HepG2 (cell line): Measurements from ENCODE around the gene STEAP2. TPM values are rescaled to one million over a fixed set of nuclear protein-coding genes. Genes with fewer than 3 reads are reported as not detected.

ENCODE experiments used
- AGO1 ChIP-seq: fragments of 200-400 bp; formaldehyde crosslinking; IDR thresholded peaks from 2 replicates; pipeline ENCODE4 v1.6.1; 2017; ENCODE audit warnings: mild to moderate bottlenecking, low read depth, low read length, moderate library complexity; ENCODE audit not compliant: poor library complexity, severe bottlenecking
- BORCS8-MEF2B ChIP-seq: sonication (generic); formaldehyde crosslinking; IDR thresholded peaks from 2 replicates; pipeline ENCODE4 v1.8.0; 2022; ENCODE audit warnings: mild to moderate bottlenecking, missing genetic modification reagents
- HOXD1 ChIP-seq: sonication (generic); formaldehyde crosslinking; IDR thresholded peaks from 2 replicates; pipeline ENCODE4 v1.5.0; 2020; ENCODE audit warnings: missing genetic modification reagents
- JDP2 ChIP-seq: sonication (generic); formaldehyde crosslinking; IDR thresholded peaks from 2 replicates; pipeline ENCODE4 v1.8.1; 2022; ENCODE audit warnings: missing genetic modification reagents, borderline replicate concordance
- KLF6 ChIP-seq: IDR thresholded peaks from 2 replicates; pipeline ENCODE4 v1.8.0; 2016; ENCODE audit warnings: missing biosample characterization, missing genetic modification reagents
- MEIS2 ChIP-seq: sonication (generic); formaldehyde crosslinking; IDR thresholded peaks from 2 replicates; pipeline ENCODE4 v1.9.0; 2021; ENCODE audit warnings: mild to moderate bottlenecking, missing genetic modification reagents
- MTERF4 ChIP-seq: sonication (generic); formaldehyde crosslinking; IDR thresholded peaks from 2 replicates; pipeline ENCODE4 v1.8.0; 2023; ENCODE audit warnings: mild to moderate bottlenecking, missing genetic modification reagents
- RBM22 ChIP-seq: fragments of 200-400 bp; formaldehyde crosslinking; optimal IDR thresholded peaks from 2 replicates; pipeline ENCODE3; 2017; ENCODE audit warnings: mild to moderate bottlenecking, low read length, moderate library complexity
- TOPORS ChIP-seq: sonication (generic); formaldehyde crosslinking; IDR thresholded peaks from 2 replicates; pipeline ENCODE4 v1.8.0; 2023; ENCODE audit warnings: mild to moderate bottlenecking, missing genetic modification reagents
- ZBTB21 ChIP-seq: sonication (generic); formaldehyde crosslinking; IDR thresholded peaks from 2 replicates; pipeline ENCODE4 v1.4.0; 2020; ENCODE audit warnings: missing genetic modification reagents
- ZBTB26 ChIP-seq: IDR thresholded peaks from 2 replicates; pipeline ENCODE4 v1.6.1; 2016; ENCODE audit warnings: missing compliant biosample characterization, missing genetic modification reagents, borderline replicate concordance
- ZNF10 ChIP-seq: sonication (generic); formaldehyde crosslinking; IDR thresholded peaks from 2 replicates; pipeline ENCODE4 v1.4.0; 2020; ENCODE audit warnings: mild to moderate bottlenecking, low read depth, missing genetic modification reagents, borderline replicate concordance
- ZNF205 ChIP-seq: IDR thresholded peaks from 2 replicates; pipeline ENCODE4 v1.6.1; 2018; ENCODE audit warnings: missing biosample characterization, missing genetic modification reagents
- ZNF343 ChIP-seq: sonication (generic); formaldehyde crosslinking; IDR thresholded peaks from 2 replicates; pipeline ENCODE4 v1.4.0; 2020; ENCODE audit warnings: mild to moderate bottlenecking, missing genetic modification reagents
- polyA plus RNA-seq, 8 experiments: library from polyadenylated mRNA; depleted of rRNA in 3 of 8; stranded (reverse) in 7 of 8; unstranded in 1 of 8; fragments of >200 nt; fragmentation: Illumina TruSeq in 4 of 8; extraction: Trizol in 4 of 8; gene quantifications; 2 replicates each; pipeline versions ENCODE4 v1.2.1 to v1.2.3, GENCODE V29; 2011 to 2016; ENCODE audit warnings: low read depth in 4 of 8, missing spikeins in 1 of 8, mixed read lengths in 1 of 8; ENCODE audit not compliant: insufficient read depth in 1 of 8
- total RNA-seq, 5 experiments: library from RNA; depleted of rRNA; stranded (reverse); fragments of >200 nt; fragmentation: Illumina TruSeq; extraction: Trizol; gene quantifications; 2 replicates each; pipeline ENCODE4 v1.2.3, GENCODE V29; 2016; ENCODE audit warnings: low read depth in 1 of 5
- TF ChIP-seq, protein P1 (sequence below): sonication (generic); formaldehyde crosslinking; IDR thresholded peaks from 2 replicates; pipeline ENCODE4 v1.5.0; 2020; ENCODE audit warnings: mild to moderate bottlenecking, missing genetic modification reagents
- TF ChIP-seq, protein P2 (sequence below): sonication (generic); formaldehyde crosslinking; IDR thresholded peaks from 2 replicates; pipeline ENCODE4 v1.8.1; 2023; ENCODE audit warnings: mild to moderate bottlenecking, inconsistent platforms, moderate library complexity, missing genetic modification reagents, borderline replicate concordance
- TF ChIP-seq, protein P3 (sequence below): sonication (generic); formaldehyde crosslinking; IDR thresholded peaks from 2 replicates; pipeline ENCODE4 v1.9.0; 2021; ENCODE audit warnings: missing genetic modification reagents, borderline replicate concordance

The STEAP2 gene
- total and polyA plus RNA-seq, 2 of the 13 experiments (the other 11 are each of a cell fraction or from before 2014, with no cell fraction given) = 4.3 to 4.4 TPM

DNA sequence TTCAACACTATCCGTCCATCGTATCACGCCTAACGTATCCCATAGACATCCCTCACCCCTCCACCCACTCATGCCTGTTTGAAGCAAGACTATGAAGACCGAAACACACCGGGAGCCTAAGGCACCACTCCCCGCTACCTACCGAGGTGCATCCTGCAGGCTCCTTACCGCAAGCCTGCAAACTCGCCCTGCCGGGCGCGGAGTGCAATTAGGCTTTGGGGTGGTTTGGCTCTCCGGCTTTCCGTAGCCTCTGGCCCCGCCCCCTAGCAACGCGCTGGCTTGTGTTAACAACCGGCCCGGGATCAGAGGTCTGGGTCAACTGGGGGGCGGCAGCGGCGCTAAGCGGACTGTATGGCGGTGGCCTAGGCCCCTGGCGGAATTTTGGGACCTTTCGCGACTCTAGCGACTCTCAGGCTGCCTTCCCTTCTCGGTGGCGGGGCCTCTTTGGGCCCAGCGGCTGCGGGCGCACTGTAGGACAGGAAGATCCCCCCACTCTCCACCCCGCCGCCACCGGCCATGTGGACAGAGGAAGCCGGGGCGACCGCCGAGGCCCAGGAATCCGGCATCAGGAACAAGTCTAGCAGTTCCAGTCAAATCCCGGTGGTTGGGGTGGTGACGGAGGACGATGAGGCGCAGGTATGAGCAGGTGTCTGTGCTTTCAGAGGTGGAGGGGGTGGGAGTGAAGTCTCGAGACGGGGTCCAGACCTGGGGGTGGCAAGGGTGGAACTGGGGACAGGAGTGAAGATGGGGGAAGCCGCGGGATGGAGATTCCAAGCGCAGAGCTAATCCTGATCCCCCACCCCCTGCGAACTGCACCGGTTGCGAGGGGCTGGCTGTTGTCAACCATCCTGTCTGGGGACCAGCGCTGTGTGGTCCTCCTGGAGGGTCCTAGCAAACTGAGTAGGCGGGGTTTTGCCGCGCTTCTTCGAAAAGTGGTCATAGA is 33.6 kb downstream of the STEAP2 start, which contains the start of gene CFAP69 (continued):
- TF ChIP-seq JDP2 = no peak
- peak; percentile 83 for TF ChIP-seq KLF6 (CRISPR knock-in tag)
- TF ChIP-seq, protein P1, sequence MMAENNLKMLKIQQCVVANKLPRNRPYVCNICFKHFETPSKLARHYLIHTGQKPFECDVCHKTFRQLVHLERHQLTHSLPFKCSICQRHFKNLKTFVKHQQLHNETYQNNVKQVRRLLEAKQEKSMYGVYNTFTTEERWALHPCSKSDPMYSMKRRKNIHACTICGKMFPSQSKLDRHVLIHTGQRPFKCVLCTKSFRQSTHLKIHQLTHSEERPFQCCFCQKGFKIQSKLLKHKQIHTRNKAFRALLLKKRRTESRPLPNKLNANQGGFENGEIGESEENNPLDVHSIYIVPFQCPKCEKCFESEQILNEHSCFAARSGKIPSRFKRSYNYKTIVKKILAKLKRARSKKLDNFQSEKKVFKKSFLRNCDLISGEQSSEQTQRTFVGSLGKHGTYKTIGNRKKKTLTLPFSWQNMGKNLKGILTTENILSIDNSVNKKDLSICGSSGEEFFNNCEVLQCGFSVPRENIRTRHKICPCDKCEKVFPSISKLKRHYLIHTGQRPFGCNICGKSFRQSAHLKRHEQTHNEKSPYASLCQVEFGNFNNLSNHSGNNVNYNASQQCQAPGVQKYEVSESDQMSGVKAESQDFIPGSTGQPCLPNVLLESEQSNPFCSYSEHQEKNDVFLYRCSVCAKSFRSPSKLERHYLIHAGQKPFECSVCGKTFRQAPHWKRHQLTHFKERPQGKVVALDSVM = peak; percentile 35; the same call in 1 of the 2 replicates
- peak; percentile 83; the same call in 1 of the 2 replicates for TF ChIP-seq BORCS8-MEF2B (CRISPR knock-in tag)
- TF ChIP-seq HOXD1 (CRISPR knock-in tag) = no peak
- TF ChIP-seq ZBTB21 (CRISPR knock-in tag) = no peak
- peak; percentile 58; the same call in 1 of the 2 replicates for TF ChIP-seq TOPORS
- no peak for TF ChIP-seq MTERF4 (CRISPR knock-in tag)
- TF ChIP-seq AGO1 = no peak
- TF ChIP-seq ZNF205 (CRISPR knock-in tag) = no peak
- no peak for TF ChIP-seq ZBTB26 (CRISPR knock-in tag)
- TF ChIP-seq MEIS2 (CRISPR knock-in tag) = no peak
- TF ChIP-seq, protein P2, sequence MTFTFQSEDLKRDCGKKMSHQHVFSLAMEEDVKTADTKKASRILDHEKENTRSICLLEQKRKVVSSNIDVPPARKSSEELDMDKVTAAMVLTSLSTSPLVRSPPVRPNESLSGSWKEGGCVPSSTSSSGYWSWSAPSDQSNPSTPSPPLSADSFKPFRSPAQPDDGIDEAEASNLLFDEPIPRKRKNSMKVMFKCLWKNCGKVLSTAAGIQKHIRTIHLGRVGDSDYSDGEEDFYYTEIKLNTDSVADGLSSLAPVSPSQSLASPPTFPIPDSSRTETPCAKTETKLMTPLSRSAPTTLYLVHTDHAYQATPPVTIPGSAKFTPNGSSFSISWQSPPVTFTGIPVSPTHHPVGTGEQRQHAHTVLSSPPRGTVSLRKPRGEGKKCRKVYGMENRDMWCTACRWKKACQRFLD (CRISPR knock-in tag) = peak; percentile 76
- TF ChIP-seq, protein P3, sequence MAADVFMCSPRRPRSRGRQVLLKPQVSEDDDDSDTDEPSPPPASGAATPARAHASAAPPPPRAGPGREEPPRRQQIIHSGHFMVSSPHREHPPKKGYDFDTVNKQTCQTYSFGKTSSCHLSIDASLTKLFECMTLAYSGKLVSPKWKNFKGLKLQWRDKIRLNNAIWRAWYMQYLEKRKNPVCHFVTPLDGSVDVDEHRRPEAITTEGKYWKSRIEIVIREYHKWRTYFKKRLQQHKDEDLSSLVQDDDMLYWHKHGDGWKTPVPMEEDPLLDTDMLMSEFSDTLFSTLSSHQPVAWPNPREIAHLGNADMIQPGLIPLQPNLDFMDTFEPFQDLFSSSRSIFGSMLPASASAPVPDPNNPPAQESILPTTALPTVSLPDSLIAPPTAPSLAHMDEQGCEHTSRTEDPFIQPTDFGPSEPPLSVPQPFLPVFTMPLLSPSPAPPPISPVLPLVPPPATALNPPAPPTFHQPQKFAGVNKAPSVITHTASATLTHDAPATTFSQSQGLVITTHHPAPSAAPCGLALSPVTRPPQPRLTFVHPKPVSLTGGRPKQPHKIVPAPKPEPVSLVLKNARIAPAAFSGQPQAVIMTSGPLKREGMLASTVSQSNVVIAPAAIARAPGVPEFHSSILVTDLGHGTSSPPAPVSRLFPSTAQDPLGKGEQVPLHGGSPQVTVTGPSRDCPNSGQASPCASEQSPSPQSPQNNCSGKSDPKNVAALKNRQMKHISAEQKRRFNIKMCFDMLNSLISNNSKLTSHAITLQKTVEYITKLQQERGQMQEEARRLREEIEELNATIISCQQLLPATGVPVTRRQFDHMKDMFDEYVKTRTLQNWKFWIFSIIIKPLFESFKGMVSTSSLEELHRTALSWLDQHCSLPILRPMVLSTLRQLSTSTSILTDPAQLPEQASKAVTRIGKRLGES (CRISPR knock-in tag) = no peak
- no peak for TF ChIP-seq ZNF10 (CRISPR knock-in tag)
- TF ChIP-seq ZNF343 (CRISPR knock-in tag) = peak; percentile 53; the same call in 1 of the 2 replicates
- TF ChIP-seq RBM22 = peak; percentile 89
